ENCODE measurements around the gene ABR.
"Not testable (repeated sequence)": the region's sequence is repeated elsewhere in the genome, so short reads cannot be mapped to it uniquely, and the experiment has no call there.

ABR gene

GRCh38 chr17:1174263-1174880 lies 5.4 kb downstream of the ABR start:
- no peak for DNase-seq (ENCODE audit: low read depth in 1 of 2, low spot score in 1 of 2)

GRCh38 chr17:1173432-1174262 lies 6.1 kb downstream of the ABR start:
- no peak for DNase-seq (ENCODE audit: low read depth in 1 of 2, low spot score in 1 of 2)

GRCh38 chr17:1171953-1172352 lies 7.8 kb downstream of the ABR start:
- no peak for DNase-seq (ENCODE audit: low read depth in 1 of 2, low spot score in 1 of 2)

- DNase-seq (ENCODE audit: low read depth in 1 of 2, low spot score in 1 of 2), result no peak
Observed at GRCh38 chr17:1170739-1171138, 9.0 kb downstream of the ABR start.

GRCh38 chr17:1169929-1170312 lies 9.9 kb downstream of the ABR start:
- DNase-seq (ENCODE audit: low read depth in 1 of 2, low spot score in 1 of 2), result no peak

GRCh38 chr17:1169221-1169928 lies 10.4 kb downstream of the ABR start:
- no peak for DNase-seq (ENCODE audit: low read depth in 1 of 2, low spot score in 1 of 2)

- no peak for DNase-seq (ENCODE audit: low read depth in 1 of 2, low spot score in 1 of 2)
Observed at GRCh38 chr17:1168533-1169220, 11.1 kb downstream of the ABR start.

GRCh38 chr17:1166276-1166675 lies 13.5 kb downstream of the ABR start:
- no peak for DNase-seq (ENCODE audit: low read depth in 1 of 2, low spot score in 1 of 2)

- no peak for DNase-seq (ENCODE audit: low read depth in 1 of 2, low spot score in 1 of 2)
Observed at GRCh38 chr17:1165836-1166235, 13.9 kb downstream of the ABR start.

GRCh38 chr17:1164935-1165556 lies 14.7 kb downstream of the ABR start:
- no peak for DNase-seq (ENCODE audit: low read depth in 1 of 2, low spot score in 1 of 2)

GRCh38 chr17:1162116-1162855 lies 17.5 kb downstream of the ABR start:
- no peak for DNase-seq (ENCODE audit: low read depth in 1 of 2, low spot score in 1 of 2)

GRCh38 chr17:1160591-1161390 lies 19.0 kb downstream of the ABR start:
- no peak for DNase-seq (ENCODE audit: low read depth in 1 of 2, low spot score in 1 of 2)

- DNase-seq (ENCODE audit: low read depth in 1 of 2, low spot score in 1 of 2), result no peak
Observed at GRCh38 chr17:1159431-1160180, 20.2 kb downstream of the ABR start.

- no peak for DNase-seq (ENCODE audit: low read depth in 1 of 2, low spot score in 1 of 2)
Observed at GRCh38 chr17:1158879-1159278, 20.9 kb downstream of the ABR start.

GRCh38 chr17:1156864-1157263 lies 22.9 kb downstream of the ABR start:
- no peak for DNase-seq (ENCODE audit: low read depth in 1 of 2, low spot score in 1 of 2)

- DNase-seq (ENCODE audit: low read depth in 1 of 2, low spot score in 1 of 2), result no peak
Observed at GRCh38 chr17:1154704-1155103, 25.1 kb downstream of the ABR start.

- no peak for DNase-seq (ENCODE audit: low read depth in 1 of 2, low spot score in 1 of 2)
Observed at GRCh38 chr17:1153795-1154546, 25.8 kb downstream of the ABR start.

- not testable (repeated sequence) for DNase-seq (ENCODE audit: low read depth in 1 of 2, low spot score in 1 of 2)
Observed at GRCh38 chr17:1152582-1152981, 27.2 kb downstream of the ABR start.
